Aorta (tissue), 5 donors: ENCODE data around the gene KLHL21. TPM values are rescaled to one million over a fixed set of nuclear protein-coding genes. Genes with fewer than 3 reads are reported as not detected.

Experiments
- ATAC-seq: fragments of 200-7000 bp; cut with Tn5 transposase; one replicate; pipeline ENCODE4 v1.9.1; 2022; ENCODE audit warnings: moderate library complexity; ENCODE audit not compliant: low FRiP score
- DNase-seq, 2 donors: peaks; one replicate each; pipeline ENCODE4 v3.0.0-alpha.2; 2020
- H3K27ac ChIP-seq, 2 donors: one replicate each; pipeline ENCODE4 v1.5.1; 2013; ENCODE audit warnings: low read length in 2 of 2, mild to moderate bottlenecking in 2 of 2, moderate library complexity in 2 of 2, control low read depth in 1 of 2, inconsistent platforms in 1 of 2, low read depth in 1 of 2
- H3K27me3 ChIP-seq, 2 donors: one replicate each; pipeline ENCODE4 v1.6.1; 2013; ENCODE audit warnings: control low read depth in 1 of 2, low read length in 1 of 2, mild to moderate bottlenecking in 1 of 2, moderate library complexity in 1 of 2; ENCODE audit not compliant: insufficient read depth in 2 of 2, control insufficient read depth in 1 of 2
- H3K36me3 ChIP-seq, 2 donors: one replicate each; pipeline ENCODE4 v1.6.1; 2013; ENCODE audit warnings: control low read depth in 1 of 2, low read length in 1 of 2, mild to moderate bottlenecking in 1 of 2; ENCODE audit not compliant: insufficient read depth in 2 of 2, control insufficient read depth in 1 of 2
- H3K4me1 ChIP-seq, 2 donors: one replicate each; pipeline ENCODE4 v1.6.1; 2013; ENCODE audit warnings: low read length in 2 of 2, control low read depth in 1 of 2, mild to moderate bottlenecking in 1 of 2, moderate library complexity in 1 of 2; ENCODE audit not compliant: insufficient read depth in 2 of 2, control insufficient read depth in 1 of 2
- H3K4me3 ChIP-seq, 2 donors: one replicate each; pipeline ENCODE4 v1.5.1; 2013; ENCODE audit warnings: low read length in 2 of 2, control low read depth in 1 of 2, mild to moderate bottlenecking in 1 of 2
- H3K9me3 ChIP-seq: one replicate; pipeline ENCODE4 v1.6.1; 2013; ENCODE audit warnings: mild to moderate bottlenecking, low read length; ENCODE audit not compliant: control insufficient read depth
- WGBS, 2 donors: extraction: QIAGEN DNeasy Blood & Tissue Kit; methylation state at CpG; one replicate each; pipeline ENCODE4 v1.1.7; 2013; 5-methylcytosine and 5-hydroxymethylcytosine counted together
- intact Hi-C, 2 donors: fragments of 100-400 bp; cut with DNase I; formaldehyde crosslinking; loops; one replicate each; pipeline versions ENCODE4 v1.14.2 to v1.15.0; 2022
- polyA plus RNA-seq, 2 donors: library from polyadenylated mRNA; stranded (reverse); fragments of 200-250 nt; gene quantifications; one replicate each; pipeline ENCODE4 v1.2.3, GENCODE V29; 2013
- total RNA-seq, 2 donors: library from RNA; stranded (reverse); fragmentation: NEBNext Ultra II Directional; extraction: Animal tissue kit (Norgen Biotek cat#: 25700); gene quantifications; one replicate each; pipeline ENCODE4 v1.2.1, GENCODE V29; 2021
- donor health status: healthy with polysubstance abuse.
- donor health status: Bipolar disorder and iron deficiency.
- donor health status: DM: no; HTN: no; CAD: no.
- donor health status: DM: no; HTN: no; CAD: no.
- donor health status: DM: yes; HTN: yes; CAD: no.

KLHL21 gene
- total and polyA plus RNA-seq, 4 donors, result 10.8 to 38.3 (median 37.7) TPM

GRCh38 chr1:6627841-6628545 lies 25.3 kb upstream of the KLHL21 start:
- 92 to 94% methylated on average over 21 of the region's 21 CpGs for WGBS, 2 donors
- intact Hi-C loops, result loop anchor here (5.0 kb wide), 2 partner anchors 36 to 46 kb away; no protein-coding TSS in a partner anchor
- Histone ChIP-seq H3K4me1 (no peaks in the 10 kb centered on the region), H3K27me3 (no peaks in the 10 kb centered on the region), H3K4me3 (no peak overlapping the region), H3K27ac (no peak overlapping the region), H3K36me3 (peaks cover 0 to 4% of the 10 kb centered on the region in 2 donors), H3K9me3 (no peaks in the 10 kb centered on the region)
- DNase-seq (no peak), ATAC-seq (no peak)

GRCh38 chr1:6627031-6627430 lies 24.4 kb upstream of the KLHL21 start:
- H3K27me3 ChIP-seq, result no peaks in the 10 kb centered on the region
- peaks cover 0 to 2% of the 10 kb centered on the region in 2 donors for H3K36me3 ChIP-seq
- H3K4me3 ChIP-seq, result no peak overlapping the region
- H3K27ac ChIP-seq, result no peak overlapping the region
- no peak for ATAC-seq
- H3K4me1 ChIP-seq, result no peaks in the 10 kb centered on the region
- no peak for DNase-seq
- H3K9me3 ChIP-seq, result no peaks in the 10 kb centered on the region
- WGBS, 2 donors, result 93 to 94% methylated on average over 9 of the region's 9 CpGs
- intact Hi-C loops, result loop anchor here (5.0 kb wide), 2 partner anchors 35 to 45 kb away; no protein-coding TSS in a partner anchor

- ATAC-seq (peak; percentile 4), DNase-seq (no peak)
- 4% methylated on average over 31 to 32 of the region's 32 CpGs for WGBS, 2 donors
- Histone ChIP-seq H3K27ac (peak overlapping the region in 1 of 2 donors; percentile 41), H3K36me3 (peaks cover 0 to 2% of the 10 kb centered on the region in 2 donors), H3K27me3 (no peaks in the 10 kb centered on the region), H3K4me1 (no peaks in the 10 kb centered on the region), H3K4me3 (peak overlapping the region; percentile 86 to 89), H3K9me3 (no peaks in the 10 kb centered on the region)
- intact Hi-C loops, result loop anchor here (5.0 kb wide), 2 partner anchors 33 to 43 kb away; no protein-coding TSS in a partner anchor
Observed at GRCh38 chr1:6625584-6626149, 23.0 kb upstream of the KLHL21 start.

GRCh38 chr1:6624710-6625583 lies 22.3 kb upstream of the KLHL21 start, which contains the start of gene THAP3:
TSS of gene THAP3 (plus strand) at chr1:6624868. CDS start at chr1:6625219, 351 bp downstream.
- Histone ChIP-seq H3K36me3 (peaks cover 0 to 3% of the 10 kb centered on the region in 2 donors), H3K27me3 (no peaks in the 10 kb centered on the region), H3K4me3 (peak within 1 kb of the TSS; percentile 86 to 89), H3K27ac (peak within 1 kb of the TSS in 1 of 2 donors; percentile 85), H3K4me1 (no peaks in the 10 kb centered on the region), H3K9me3 (no peaks in the 10 kb centered on the region)
- peak; percentile 93 to 97 for DNase-seq
- WGBS, 2 donors, result 2 to 4% methylated on average over 53 to 73 of the region's 73 CpGs
- intact Hi-C loops, result loop anchor here (5.0 kb wide), 2 partner anchors 33 to 43 kb away; no protein-coding TSS in a partner anchor
- ATAC-seq, result peak; percentile 93

- H3K4me1 ChIP-seq, result no peaks in the 10 kb centered on the region
- H3K36me3 ChIP-seq, result peaks cover 0 to 3% of the 10 kb centered on the region in 2 donors
- 80 to 81% methylated on average over 14 of the region's 14 CpGs for WGBS, 2 donors
Observed at GRCh38 chr1:6623269-6623965, 20.7 kb upstream of the KLHL21 start.

GRCh38 chr1:6622396-6623152 lies 19.9 kb upstream of the KLHL21 start:
- Histone ChIP-seq H3K36me3 (peaks cover 0 to 3% of the 10 kb centered on the region in 2 donors), H3K27ac (no peak overlapping the region), H3K9me3 (no peaks in the 10 kb centered on the region), H3K4me3 (no peak overlapping the region), H3K4me1 (no peaks in the 10 kb centered on the region), H3K27me3 (no peaks in the 10 kb centered on the region)
- ATAC-seq (no peak), DNase-seq (no peak)
- intact Hi-C loops, result no loop called here
- WGBS, 2 donors, result 81 to 84% methylated on average over 10 of the region's 10 CpGs

More at GRCh38 chr1:6623269-6623965, 20.7 kb upstream of the KLHL21 start:
- intact Hi-C loops, result no loop called here
- Histone ChIP-seq H3K9me3 (no peaks in the 10 kb centered on the region), H3K27ac (no peak overlapping the region), H3K4me3 (no peak overlapping the region), H3K27me3 (no peaks in the 10 kb centered on the region)
- DNase-seq, result no peak
- no peak for ATAC-seq

GRCh38 chr1:6621429-6622391 lies 19.0 kb upstream of the KLHL21 start:
- peaks cover 0 to 3% of the 10 kb centered on the region in 2 donors for H3K36me3 ChIP-seq
- 89 to 90% methylated on average over 41 of the region's 41 CpGs for WGBS, 2 donors
- H3K27ac ChIP-seq, result no peak overlapping the region
- no peaks in the 10 kb centered on the region for H3K27me3 ChIP-seq
- no peaks in the 10 kb centered on the region for H3K9me3 ChIP-seq
- H3K4me3 ChIP-seq, result no peak overlapping the region
- intact Hi-C loops, result no loop called here
- H3K4me1 ChIP-seq, result no peaks in the 10 kb centered on the region
- DNase-seq (no peak), ATAC-seq (no peak)
